DMS 273 (cell line): Measurements from ENCODE around the gene LRRC4.

Experiments used
- DNase-seq: peaks from one replicate; lab custom pipeline; 2025; ENCODE audit not compliant: unreplicated experiment; lab: John Stamatoyannopoulos, UW

The LRRC4 gene

DNA sequence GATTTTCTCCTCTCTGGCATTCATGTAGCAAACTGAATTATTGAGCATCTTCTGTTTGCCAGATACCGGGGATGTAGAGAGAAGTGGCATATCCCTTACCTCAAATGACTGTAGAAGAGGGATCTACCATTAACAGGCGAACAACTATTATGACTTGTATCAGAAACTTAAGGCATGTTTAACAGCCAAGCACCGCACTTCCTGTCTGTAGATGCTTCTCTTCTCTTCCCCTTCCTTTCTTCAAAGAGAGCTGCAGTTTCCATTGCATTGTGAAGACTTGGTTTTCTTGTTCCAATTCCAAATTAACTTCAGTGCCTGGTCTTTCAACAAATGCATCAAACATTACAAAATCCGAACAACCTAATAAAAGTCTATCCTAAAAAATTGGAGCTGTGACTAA is 49.3 kb downstream of the LRRC4 start:
- DNase-seq = no peak

DNA sequence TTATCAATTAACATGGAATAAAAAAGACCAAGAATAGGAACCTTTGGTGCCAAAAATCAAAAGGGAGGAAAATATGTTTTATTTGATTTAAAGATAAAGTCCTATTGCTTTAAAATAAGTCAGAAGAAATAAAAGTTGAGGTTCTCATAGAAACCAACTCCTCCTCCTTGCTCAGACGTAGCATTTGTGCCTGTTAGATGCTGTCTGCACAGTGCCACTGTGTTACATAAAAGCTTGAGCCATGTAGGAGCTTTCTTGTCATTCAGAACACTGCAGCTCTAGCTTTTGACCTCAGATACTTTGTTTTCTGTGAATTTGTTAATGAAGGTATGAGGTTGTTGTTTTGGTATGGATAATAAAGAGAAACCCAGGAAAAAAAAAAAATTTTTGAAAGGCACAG is 50.3 kb downstream of the LRRC4 start:
- DNase-seq = no peak

- DNase-seq = no peak
Measured at GRCh38 chr7:127979728-127980126, 51.5 kb downstream of the LRRC4 start.

GRCh38 chr7:127979113-127979727 is 52.0 kb downstream of the LRRC4 start:
- DNase-seq = no peak

DNA sequence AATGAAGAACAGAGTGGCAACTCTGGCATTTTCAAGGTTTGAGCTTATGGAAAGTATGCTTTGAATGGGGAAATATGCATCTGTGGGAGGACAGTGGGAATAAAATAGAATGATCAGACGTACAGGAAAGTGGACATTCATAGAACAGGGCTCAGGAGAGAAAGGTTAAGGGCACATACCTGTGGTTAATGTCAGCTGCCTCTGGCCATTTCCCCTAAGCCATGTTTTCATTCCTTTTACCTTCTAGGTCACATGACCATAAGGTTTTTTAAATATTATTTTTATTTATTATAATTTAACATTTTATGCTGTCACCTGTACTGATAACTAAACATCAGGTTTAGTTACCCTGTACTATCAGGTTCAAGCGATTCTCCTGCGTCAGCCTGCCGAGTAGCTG is 52.8 kb downstream of the LRRC4 start:
- no peak for DNase-seq
